ENCODE measurements around the gene SPNS3. TPM values are rescaled to one million over a fixed set of nuclear protein-coding genes. Genes with fewer than 3 reads are reported as not detected.

The SPNS3 gene
- total and polyA plus RNA-seq, 8 donors, result 0.37 to 0.92 (median 0.54) TPM; not detected in 4

DNA sequence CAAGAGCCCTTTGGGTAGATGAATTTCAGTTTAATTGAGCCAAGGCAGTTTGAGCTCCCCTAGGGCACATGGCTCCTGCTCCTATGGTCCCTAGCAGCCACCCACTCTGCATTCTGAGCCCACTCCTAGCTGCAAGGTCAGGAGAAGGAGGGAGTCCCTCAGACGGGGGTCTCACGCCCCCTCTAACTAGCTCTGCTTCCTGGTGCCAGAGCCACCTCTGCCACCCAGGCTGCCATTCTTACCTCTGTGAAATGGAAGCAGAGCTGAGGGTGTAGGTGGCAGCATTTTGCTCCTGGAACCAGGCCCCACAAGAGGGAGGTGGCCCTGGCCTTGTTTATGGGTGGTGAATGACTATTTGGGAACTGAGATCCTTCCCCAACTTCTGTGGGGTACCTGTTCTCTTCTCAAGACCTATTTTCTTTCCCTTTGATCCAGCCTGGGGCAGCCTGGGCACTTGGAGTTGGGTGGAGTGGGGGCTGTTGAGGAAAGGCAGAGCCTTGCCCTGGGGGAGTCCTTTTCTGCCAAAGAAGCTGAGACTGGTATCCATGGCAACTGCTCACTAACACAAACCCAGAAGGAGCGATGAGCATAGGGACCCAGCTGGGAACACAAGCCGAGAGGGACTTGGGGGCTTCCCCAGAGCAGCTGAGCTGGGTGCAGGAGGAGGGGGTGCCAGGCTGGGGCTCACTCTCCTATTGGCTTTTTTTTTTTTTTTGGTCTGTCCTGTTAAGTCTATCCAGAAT, 69.7 kb downstream of the SPNS3 start:
- Histone ChIP-seq H3K27ac (peak overlapping the region in 2 of 5 donors; percentile 42 to 59), H3K9me3 (no peaks in the 10 kb centered on the region), H3K36me3 (peaks cover 0 to 5% (median 0%) of the 10 kb centered on the region in 4 donors), H3K4me3 (no peak overlapping the region), H3K27me3 (peaks cover 0 to 55% (median 17%) of the 10 kb centered on the region in 3 donors), H3K4me1 (peaks cover 50 to 86% (median 58%) of the 10 kb centered on the region in 4 donors)
- WGBS, 5 donors, result 84 to 89% (median 85%) methylated on average over 4 of the region's 4 CpGs
- intact Hi-C loops (cut with DNase I; ENCODE audit: low total_unique reads), result no loop called here
- peak in 1 of 2 donors; percentile 25 for DNase-seq
- TF ChIP-seq EP300 (IDR thresholded peaks at IDR 0.05) (no peak), POLR2AphosphoS5 (IDR thresholded peaks at IDR 0.05) (no peak), POLR2A (IDR thresholded peaks at IDR 0.05) (no peak)
- TF ChIP-seq, protein P1, sequence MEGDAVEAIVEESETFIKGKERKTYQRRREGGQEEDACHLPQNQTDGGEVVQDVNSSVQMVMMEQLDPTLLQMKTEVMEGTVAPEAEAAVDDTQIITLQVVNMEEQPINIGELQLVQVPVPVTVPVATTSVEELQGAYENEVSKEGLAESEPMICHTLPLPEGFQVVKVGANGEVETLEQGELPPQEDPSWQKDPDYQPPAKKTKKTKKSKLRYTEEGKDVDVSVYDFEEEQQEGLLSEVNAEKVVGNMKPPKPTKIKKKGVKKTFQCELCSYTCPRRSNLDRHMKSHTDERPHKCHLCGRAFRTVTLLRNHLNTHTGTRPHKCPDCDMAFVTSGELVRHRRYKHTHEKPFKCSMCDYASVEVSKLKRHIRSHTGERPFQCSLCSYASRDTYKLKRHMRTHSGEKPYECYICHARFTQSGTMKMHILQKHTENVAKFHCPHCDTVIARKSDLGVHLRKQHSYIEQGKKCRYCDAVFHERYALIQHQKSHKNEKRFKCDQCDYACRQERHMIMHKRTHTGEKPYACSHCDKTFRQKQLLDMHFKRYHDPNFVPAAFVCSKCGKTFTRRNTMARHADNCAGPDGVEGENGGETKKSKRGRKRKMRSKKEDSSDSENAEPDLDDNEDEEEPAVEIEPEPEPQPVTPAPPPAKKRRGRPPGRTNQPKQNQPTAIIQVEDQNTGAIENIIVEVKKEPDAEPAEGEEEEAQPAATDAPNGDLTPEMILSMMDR (IDR thresholded peaks at IDR 0.05), result no peak

DNA sequence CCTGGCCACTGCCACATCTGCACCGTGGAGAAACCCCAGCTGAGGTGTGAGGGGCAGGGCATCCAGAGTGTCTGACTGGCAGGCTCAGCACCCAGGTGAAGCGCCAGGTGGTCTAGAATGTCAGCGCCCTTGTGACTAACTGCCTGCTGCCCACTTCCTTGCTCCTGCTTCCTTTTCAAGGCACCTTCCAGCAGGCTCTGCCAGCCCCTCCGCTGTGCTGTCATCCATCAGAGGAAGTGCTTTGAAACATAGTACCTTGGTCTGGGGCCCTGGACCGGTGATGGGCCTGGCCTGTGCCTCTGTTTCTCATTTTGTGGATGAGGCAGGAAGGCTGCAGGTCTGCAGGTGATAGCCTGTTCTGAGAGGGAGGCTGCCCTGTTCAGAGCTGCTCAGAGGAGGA, 70.4 kb downstream of the SPNS3 start:
- H3K27ac ChIP-seq, result peak overlapping the region in 3 of 5 donors; percentile 13 to 59 (median 42)
- 47 to 79% (median 72%) methylated on average over 3 to 5 of the region's 5 CpGs for WGBS, 5 donors
- peaks cover 53 to 89% (median 62%) of the 10 kb centered on the region in 4 donors for H3K4me1 ChIP-seq
- peak in 1 of 2 donors; percentile 32 for DNase-seq
- TF ChIP-seq POLR2A (IDR thresholded peaks at IDR 0.05), result no peak
- TF ChIP-seq EP300 (IDR thresholded peaks at IDR 0.05), result no peak
- TF ChIP-seq POLR2AphosphoS5 (IDR thresholded peaks at IDR 0.05), result no peak
- TF ChIP-seq, protein P1 (IDR thresholded peaks at IDR 0.05), result no peak
- H3K9me3 ChIP-seq, result no peaks in the 10 kb centered on the region
- intact Hi-C loops (cut with DNase I; ENCODE audit: low total_unique reads), result no loop called here
- H3K4me3 ChIP-seq, result no peak overlapping the region
- H3K36me3 ChIP-seq, result peaks cover 0 to 5% (median 0%) of the 10 kb centered on the region in 4 donors
- H3K27me3 ChIP-seq, result peaks cover 0 to 54% (median 16%) of the 10 kb centered on the region in 3 donors

DNA sequence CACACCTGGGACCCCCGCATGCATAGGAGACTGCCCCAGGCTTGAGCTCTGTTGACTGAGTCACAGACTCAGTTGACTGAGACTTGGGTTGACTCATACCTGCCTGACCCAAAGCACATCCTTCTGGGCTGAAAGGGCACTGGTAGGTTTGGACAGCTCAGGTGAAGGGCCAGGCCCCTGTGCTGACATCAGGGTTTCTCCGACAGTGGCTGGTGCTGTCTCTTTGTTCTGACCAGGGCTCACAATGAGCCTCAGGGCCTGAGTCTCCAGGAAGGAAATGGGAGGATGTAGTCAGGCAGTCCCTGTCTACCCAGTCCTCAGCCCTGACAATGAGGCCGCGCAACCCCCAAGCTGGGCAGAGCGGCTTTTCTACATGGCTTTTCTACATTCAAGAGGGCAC, 71.4 kb downstream of the SPNS3 start:
- H3K4me3 ChIP-seq, result no peak overlapping the region
- intact Hi-C loops (cut with DNase I; ENCODE audit: low total_unique reads), result no loop called here
- peak overlapping the region in 4 of 5 donors; percentile 13 to 59 (median 31) for H3K27ac ChIP-seq
- DNase-seq, result peak in 1 of 2 donors; percentile 10
- H3K4me1 ChIP-seq, result peaks cover 53 to 89% (median 62%) of the 10 kb centered on the region in 4 donors
- 74 to 100% (median 92%) methylated on average over 4 to 5 of the region's 5 CpGs for WGBS, 5 donors
- H3K36me3 ChIP-seq, result peaks cover 0 to 5% (median 0%) of the 10 kb centered on the region in 4 donors
- no peaks in the 10 kb centered on the region for H3K9me3 ChIP-seq
- TF ChIP-seq POLR2A (IDR thresholded peaks at IDR 0.05), result no peak
- TF ChIP-seq, protein P1 (IDR thresholded peaks at IDR 0.05), result no peak
- TF ChIP-seq EP300 (IDR thresholded peaks at IDR 0.05), result no peak
- peaks cover 0 to 44% (median 6%) of the 10 kb centered on the region in 3 donors for H3K27me3 ChIP-seq

DNA sequence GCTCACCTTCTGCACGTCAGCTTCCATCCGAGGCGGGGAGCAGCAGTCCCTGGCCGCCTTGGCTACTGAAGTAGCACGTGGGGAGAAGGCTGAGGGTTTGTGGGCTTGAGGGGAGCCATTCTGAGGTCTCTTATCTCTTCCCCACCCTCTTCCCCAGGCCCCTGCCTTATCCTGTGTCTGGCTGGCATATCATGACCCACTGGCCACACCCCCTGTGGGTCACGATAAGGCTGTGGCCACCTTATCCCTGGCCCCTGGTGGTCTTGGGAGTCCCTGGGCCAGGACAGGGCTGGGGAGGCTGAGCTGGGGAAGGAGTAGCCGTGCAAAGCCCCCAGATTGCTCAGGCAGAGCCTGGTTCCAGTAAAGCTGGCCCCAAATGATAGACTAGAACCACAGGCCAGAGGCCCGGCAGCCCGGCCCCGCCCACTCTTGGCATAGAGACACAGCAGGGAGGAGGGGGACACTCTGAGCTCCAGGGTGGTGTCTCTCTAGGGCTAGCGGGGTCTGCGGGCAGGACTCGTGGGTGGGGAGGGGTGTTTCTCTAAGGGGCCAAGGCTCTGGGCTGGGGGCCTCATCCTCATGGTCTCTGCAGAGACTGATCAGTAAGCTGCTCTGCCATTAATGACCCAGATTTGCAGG, 72.6 kb downstream of the SPNS3 start:
- peaks cover 0 to 5% (median 0%) of the 10 kb centered on the region in 4 donors for H3K36me3 ChIP-seq
- no peaks in the 10 kb centered on the region for H3K9me3 ChIP-seq
- H3K4me1 ChIP-seq, result peaks cover 46 to 89% (median 63%) of the 10 kb centered on the region in 4 donors
- intact Hi-C loops (cut with DNase I; ENCODE audit: low total_unique reads), result no loop called here
- H3K27ac ChIP-seq, result peak overlapping the region; percentile 0 to 90 (median 29)
- peaks cover 0 to 33% (median 0%) of the 10 kb centered on the region in 3 donors for H3K27me3 ChIP-seq
- TF ChIP-seq, protein P1 (IDR thresholded peaks at IDR 0.05), result no peak
- TF ChIP-seq POLR2A (IDR thresholded peaks at IDR 0.05) (no peak), POLR2AphosphoS5 (IDR thresholded peaks at IDR 0.05) (no peak), EP300 (IDR thresholded peaks at IDR 0.05) (no peak)
- peak overlapping the region in 1 of 4 donors; percentile 4 for H3K4me3 ChIP-seq
- DNase-seq, result no peak
- 40 to 49% (median 44%) methylated on average over 7 to 13 of the region's 13 CpGs for WGBS, 5 donors
